HG03342 (cell line): ENCODE results near the gene HOXD1.

Experiments used
- ATAC-seq: cut with Tn5 transposase; IDR thresholded peaks from one replicate; pipeline ENCODE4 v1.9.1; 2021; ENCODE audit warnings: mild to moderate bottlenecking, moderate library complexity; ENCODE audit not compliant: unreplicated experiment

Gene HOXD1

GRCh38 chr2:176164611-176165369 is 23.7 kb upstream of the HOXD1 start:
- ATAC-seq, result no peak

GRCh38 chr2:176165370-176166050 is 23.0 kb upstream of the HOXD1 start:
- no peak for ATAC-seq

GRCh38 chr2:176166272-176166671 is 22.2 kb upstream of the HOXD1 start:
- no peak for ATAC-seq

GRCh38 chr2:176167398-176167797 is 21.1 kb upstream of the HOXD1 start:
- no peak for ATAC-seq

- ATAC-seq, result no peak
Measured at GRCh38 chr2:176169181-176169580, 19.3 kb upstream of the HOXD1 start.

GRCh38 chr2:176169711-176170110 is 18.8 kb upstream of the HOXD1 start:
- no peak for ATAC-seq

- no peak for ATAC-seq
Measured at GRCh38 chr2:176170602-176171305, 17.7 kb upstream of the HOXD1 start.

GRCh38 chr2:176171351-176172006 is 17.0 kb upstream of the HOXD1 start:
- no peak for ATAC-seq

GRCh38 chr2:176172007-176172894 is 16.2 kb upstream of the HOXD1 start:
- no peak for ATAC-seq

GRCh38 chr2:176172895-176173566 is 15.4 kb upstream of the HOXD1 start:
- ATAC-seq, result no peak

GRCh38 chr2:176173567-176174381 is 14.7 kb upstream of the HOXD1 start:
- no peak for ATAC-seq

GRCh38 chr2:176174382-176174823 is 14.1 kb upstream of the HOXD1 start:
- ATAC-seq, result no peak

GRCh38 chr2:176174824-176175708 is 13.4 kb upstream of the HOXD1 start:
- ATAC-seq, result no peak

- no peak for ATAC-seq
Measured at GRCh38 chr2:176175709-176176607, 12.5 kb upstream of the HOXD1 start.

GRCh38 chr2:176177580-176178037 is 10.9 kb upstream of the HOXD1 start:
- no peak for ATAC-seq

- ATAC-seq, result no peak
Measured at GRCh38 chr2:176178038-176178756, 10.3 kb upstream of the HOXD1 start.
